Esophagus muscularis mucosa (tissue), 4 donors: Measurements from ENCODE around the gene RHEB. TPM values are rescaled to one million over a fixed set of nuclear protein-coding genes. Genes with fewer than 3 reads are reported as not detected.
A peak's percentile ranks its signal among the peaks of the same experiment; 100 is the strongest.

ENCODE experiments used
- DNase-seq: peaks from one replicate; pipeline ENCODE4 v3.0.0-alpha.2; 2017; ENCODE audit errors: extremely low spot score
- H3K27ac ChIP-seq, 4 donors: fragments of 200-600 bp; sonication (generic); replicated peaks in 1 of 4; 1 replicate in 3 of 4; 2 replicates in 1 of 4; pipeline ENCODE4 v1.5.1; 2016 to 2019; ENCODE audit warnings: mild to moderate bottlenecking in 1 of 4
- H3K27me3 ChIP-seq, 4 donors: fragments of 200-600 bp; sonication (generic); one replicate each; pipeline versions ENCODE4 v1.5.1 to v1.6.0; 2016 to 2019
- H3K36me3 ChIP-seq, 4 donors: fragments of 200-600 bp; sonication (generic); one replicate each; pipeline ENCODE4 v1.5.1; 2016 to 2019
- H3K4me1 ChIP-seq, 4 donors: fragments of 200-600 bp; sonication (generic); one replicate each; pipeline ENCODE4 v1.5.1; 2016 to 2019
- H3K4me3 ChIP-seq, 4 donors: fragments of 200-600 bp; sonication (generic); 1 replicate in 2 of 4; 2 replicates in 2 of 4; pipeline ENCODE4 v1.5.1; 2016 to 2019; ENCODE audit warnings: mild to moderate bottlenecking in 4 of 4, moderate library complexity in 1 of 4
- H3K9me3 ChIP-seq, 4 donors: fragments of 200-600 bp; sonication (generic); 1 replicate in 3 of 4; 2 replicates in 1 of 4; pipeline ENCODE4 v1.5.1; 2016 to 2019
- EP300 ChIP-seq: sonication (generic); formaldehyde crosslinking; IDR thresholded peaks from one replicate; pipeline ENCODE4 v1.6.1; 2017; ENCODE audit warnings: antibody characterized with exemption
- POLR2A ChIP-seq: fragments of 450-650 bp; IDR thresholded peaks from one replicate; pipeline ENCODE4 v1.6.1; 2017; ENCODE audit warnings: antibody characterized with exemption, moderate library complexity, mild to moderate bottlenecking, low read depth
- POLR2AphosphoS5 ChIP-seq, 2 donors: sonication (generic); formaldehyde crosslinking; IDR thresholded peaks; one replicate each; pipeline ENCODE4 v1.6.1; 2017; ENCODE audit warnings: antibody characterized with exemption in 2 of 2
- WGBS: methylation state at CpG from one replicate; pipeline ENCODE4 v1.1.5; 2018; 5-methylcytosine and 5-hydroxymethylcytosine counted together
- intact Hi-C: fragments of 100-400 bp; cut with DNase I; formaldehyde crosslinking; loops from one replicate; pipeline ENCODE4 v1.15.1; 2023
- total RNA-seq, 4 donors: library from RNA; depleted of rRNA; stranded (reverse); fragments of >200 nt; gene quantifications; one replicate each; pipeline versions ENCODE4 v1.1.0 to v1.2.1, GENCODE V29; 2016
- TF ChIP-seq, protein P1 (sequence below), 3 experiments: fragments of 200-600 bp in 2 of 3; fragments of 450-650 bp in 1 of 3; sonication (generic) in 2 of 3; IDR thresholded peaks; one replicate each; pipeline ENCODE4 v1.5.1; 2017 to 2019; ENCODE audit warnings: antibody characterized with exemption in 3 of 3, mild to moderate bottlenecking in 2 of 3, moderate library complexity in 1 of 3

Gene RHEB
- total RNA-seq, 4 donors from 2014 or later: 98.5 to 187 (median 163) TPM

DNA sequence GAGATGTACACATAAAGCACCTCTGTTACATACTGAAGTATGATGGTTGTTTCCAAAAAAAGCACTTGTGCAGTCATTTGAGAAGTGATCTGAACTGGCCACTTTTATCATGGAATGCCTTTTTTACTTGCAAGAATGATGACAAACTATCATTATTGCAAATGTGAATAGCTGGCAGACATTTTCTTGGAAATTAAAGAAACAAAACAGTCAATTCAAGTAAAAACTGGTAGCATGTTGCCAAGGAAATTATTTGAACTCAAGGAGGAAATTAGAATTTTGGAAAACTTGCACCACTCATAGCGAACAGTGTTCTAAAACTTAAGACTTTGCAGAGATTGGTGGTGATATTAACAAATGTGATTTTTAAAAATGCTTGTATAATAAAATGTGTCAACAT is 6.6 kb downstream of the RHEB start:
- no peak for DNase-seq
- H3K9me3 ChIP-seq: no peaks in the 10 kb centered on the region
- no peak overlapping the region for H3K4me3 ChIP-seq
- intact Hi-C loops: loop anchor here (10.0 kb wide), 2 partner anchors 122 to 148 kb away; no protein-coding TSS in a partner anchor
- no peaks in the 10 kb centered on the region for H3K27me3 ChIP-seq
- peaks cover 76 to 100% (median 96%) of the 10 kb centered on the region in 4 donors for H3K4me1 ChIP-seq
- 86% methylated on average over 1 of the region's 1 CpG for WGBS
- H3K36me3 ChIP-seq: no peaks in the 10 kb centered on the region
- peak overlapping the region; percentile 97 to 100 (median 100) for H3K27ac ChIP-seq
- TF ChIP-seq POLR2AphosphoS5 (IDR thresholded peaks at IDR 0.05) (no peak), EP300 (no peak), POLR2A (no peak)
- TF ChIP-seq, protein P1, sequence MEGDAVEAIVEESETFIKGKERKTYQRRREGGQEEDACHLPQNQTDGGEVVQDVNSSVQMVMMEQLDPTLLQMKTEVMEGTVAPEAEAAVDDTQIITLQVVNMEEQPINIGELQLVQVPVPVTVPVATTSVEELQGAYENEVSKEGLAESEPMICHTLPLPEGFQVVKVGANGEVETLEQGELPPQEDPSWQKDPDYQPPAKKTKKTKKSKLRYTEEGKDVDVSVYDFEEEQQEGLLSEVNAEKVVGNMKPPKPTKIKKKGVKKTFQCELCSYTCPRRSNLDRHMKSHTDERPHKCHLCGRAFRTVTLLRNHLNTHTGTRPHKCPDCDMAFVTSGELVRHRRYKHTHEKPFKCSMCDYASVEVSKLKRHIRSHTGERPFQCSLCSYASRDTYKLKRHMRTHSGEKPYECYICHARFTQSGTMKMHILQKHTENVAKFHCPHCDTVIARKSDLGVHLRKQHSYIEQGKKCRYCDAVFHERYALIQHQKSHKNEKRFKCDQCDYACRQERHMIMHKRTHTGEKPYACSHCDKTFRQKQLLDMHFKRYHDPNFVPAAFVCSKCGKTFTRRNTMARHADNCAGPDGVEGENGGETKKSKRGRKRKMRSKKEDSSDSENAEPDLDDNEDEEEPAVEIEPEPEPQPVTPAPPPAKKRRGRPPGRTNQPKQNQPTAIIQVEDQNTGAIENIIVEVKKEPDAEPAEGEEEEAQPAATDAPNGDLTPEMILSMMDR (IDR thresholded peaks at IDR 0.05): no peak

DNA sequence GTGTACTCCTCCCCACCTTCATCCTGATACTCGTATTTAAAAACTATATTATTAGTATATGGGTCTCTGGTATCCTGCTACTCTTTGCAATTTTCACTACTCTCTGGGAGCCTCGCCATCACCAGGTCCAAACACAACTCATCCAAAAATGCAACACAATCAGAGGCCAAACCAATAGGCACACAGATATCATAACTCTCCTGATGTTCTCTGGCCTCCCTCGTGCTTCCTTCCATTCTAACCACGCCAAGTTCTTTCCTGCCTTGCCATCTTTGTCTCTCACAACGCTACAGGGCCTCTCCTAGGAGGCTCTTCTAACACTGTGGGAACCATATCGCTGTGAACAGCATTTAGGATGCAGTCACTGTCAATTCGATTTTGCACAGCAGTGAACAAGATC is 7.3 kb downstream of the RHEB start:
- H3K27me3 ChIP-seq: no peaks in the 10 kb centered on the region
- intact Hi-C loops: loop anchor here (10.0 kb wide), 2 partner anchors 122 to 148 kb away; no protein-coding TSS in a partner anchor
- DNase-seq: no peak
- H3K27ac ChIP-seq: peak overlapping the region; percentile 97 to 100 (median 100)
- peaks cover 78 to 100% (median 97%) of the 10 kb centered on the region in 4 donors for H3K4me1 ChIP-seq
- WGBS: 53% methylated on average over 7 of the region's 7 CpGs
- H3K9me3 ChIP-seq: no peaks in the 10 kb centered on the region
- no peak for TF ChIP-seq POLR2A
- TF ChIP-seq POLR2AphosphoS5 (IDR thresholded peaks at IDR 0.05): no peak
- TF ChIP-seq EP300: no peak
- TF ChIP-seq, protein P1 (IDR thresholded peaks at IDR 0.05): no peak
- no peaks in the 10 kb centered on the region for H3K36me3 ChIP-seq
- no peak overlapping the region for H3K4me3 ChIP-seq

DNA sequence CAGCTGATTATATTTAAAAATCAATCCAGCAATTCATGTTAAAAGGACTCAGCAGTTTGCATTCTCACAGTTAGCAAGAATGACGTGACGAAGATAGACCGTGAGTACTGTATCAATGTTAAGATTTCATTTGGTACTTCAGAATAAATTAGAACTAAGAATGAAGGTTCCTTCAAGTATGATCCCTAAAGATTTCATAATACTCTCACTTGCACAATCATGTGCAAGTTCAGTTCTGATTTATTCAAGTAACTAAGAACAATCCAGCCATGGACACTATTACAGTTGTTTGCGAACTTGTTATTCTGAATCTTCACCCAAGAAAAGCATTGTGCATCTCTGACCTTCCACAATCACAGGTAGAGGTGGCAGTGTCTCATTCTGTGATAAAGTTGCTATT is 7.7 kb downstream of the RHEB start:
- intact Hi-C loops: loop anchor here (10.0 kb wide), 2 partner anchors 123 to 147 kb away; no protein-coding TSS in a partner anchor
- Histone ChIP-seq H3K27me3 (no peaks in the 10 kb centered on the region), H3K36me3 (no peaks in the 10 kb centered on the region), H3K4me1 (peaks cover 78 to 100% (median 97%) of the 10 kb centered on the region in 4 donors), H3K4me3 (no peak overlapping the region), H3K9me3 (no peaks in the 10 kb centered on the region), H3K27ac (peak overlapping the region; percentile 97 to 100 (median 100))
- no peak for TF ChIP-seq POLR2A
- TF ChIP-seq EP300: no peak
- TF ChIP-seq, protein P1 (IDR thresholded peaks at IDR 0.05): no peak
- no peak for TF ChIP-seq POLR2AphosphoS5 (IDR thresholded peaks at IDR 0.05)
- 71% methylated on average over 4 of the region's 4 CpGs for WGBS
- no peak for DNase-seq

DNA sequence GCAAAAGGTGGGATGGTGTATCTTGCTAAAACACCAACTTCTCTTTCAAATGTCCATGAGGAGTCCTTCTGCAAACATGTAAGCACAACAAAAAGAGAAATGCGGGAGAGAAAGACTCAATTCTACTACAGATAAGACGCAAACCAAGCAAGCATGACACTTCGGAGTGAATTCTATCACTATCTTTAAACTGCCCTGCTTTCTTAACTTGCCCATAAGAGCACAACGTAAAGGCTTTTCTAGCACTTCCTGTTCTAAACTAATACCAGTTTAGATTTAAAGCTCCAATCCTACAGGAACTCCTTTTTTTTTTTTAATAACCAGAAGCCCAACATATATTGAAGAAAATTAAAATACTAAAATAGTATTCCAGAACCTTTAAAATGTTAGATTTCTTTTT is 8.4 kb downstream of the RHEB start:
- no peak for DNase-seq
- WGBS: 89% methylated on average over 4 of the region's 4 CpGs
- Histone ChIP-seq H3K4me1 (peaks cover 78 to 100% (median 97%) of the 10 kb centered on the region in 4 donors), H3K4me3 (no peak overlapping the region), H3K27me3 (no peaks in the 10 kb centered on the region), H3K9me3 (no peaks in the 10 kb centered on the region), H3K36me3 (no peaks in the 10 kb centered on the region), H3K27ac (peak overlapping the region; percentile 97 to 100 (median 100))
- intact Hi-C loops: loop anchor here (10.0 kb wide), 2 partner anchors 124 to 146 kb away; no protein-coding TSS in a partner anchor
- TF ChIP-seq POLR2A: no peak
- TF ChIP-seq, protein P1 (IDR thresholded peaks at IDR 0.05): no peak
- TF ChIP-seq EP300: no peak
- TF ChIP-seq POLR2AphosphoS5 (IDR thresholded peaks at IDR 0.05): no peak
